ENCODE data around the gene CIPC. TPM values are rescaled to one million over a fixed set of nuclear protein-coding genes. Genes with fewer than 3 reads are reported as not detected.

The CIPC gene
- total RNA-seq, 2 experiments from 2014 or later: 10.8 to 12.2 TPM

DNA sequence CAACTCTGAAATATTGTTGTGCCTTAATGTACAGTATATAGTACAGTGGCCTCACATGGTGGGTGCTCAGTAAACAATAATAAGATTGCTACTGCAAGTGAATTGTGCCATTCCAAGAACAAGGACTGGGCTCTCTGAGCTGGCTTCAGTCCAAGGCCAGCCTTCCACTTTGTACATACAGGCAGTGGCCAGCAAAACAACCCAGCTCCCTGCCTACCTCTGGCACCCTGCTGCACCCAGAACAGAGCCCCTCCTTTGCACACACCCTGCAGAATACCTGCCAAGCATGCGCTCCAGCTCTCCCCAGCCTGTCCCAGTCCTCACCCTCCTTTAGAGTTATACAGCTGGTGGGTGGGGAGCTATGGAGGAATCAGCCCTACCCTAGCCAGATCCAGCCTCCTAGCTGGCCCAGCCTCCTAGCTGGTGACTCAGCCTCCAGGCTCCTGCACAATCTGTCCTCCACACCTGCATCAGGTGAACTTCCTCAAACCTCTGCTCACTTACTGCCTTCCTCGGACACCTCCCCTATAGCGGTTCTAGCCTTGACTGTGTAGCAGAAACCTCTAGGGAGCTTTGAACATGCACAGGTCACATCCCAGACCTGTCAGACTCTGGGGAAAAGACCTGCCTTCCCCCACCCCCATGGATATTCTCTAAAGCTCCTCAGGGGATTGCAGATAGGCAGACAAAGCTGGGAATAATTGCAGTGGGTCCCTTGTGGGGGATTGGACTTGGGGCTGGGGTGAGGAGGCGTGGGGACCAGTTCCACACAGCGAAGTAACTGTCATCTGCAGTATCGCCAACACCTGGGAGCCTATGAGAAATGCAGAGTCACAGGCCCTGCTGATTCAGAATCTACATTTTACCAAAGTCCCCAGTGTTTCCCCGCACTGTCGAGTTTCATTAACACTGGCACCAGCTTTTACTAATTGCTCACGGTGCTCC, 25.6 kb downstream of the CIPC start:
- H3K4me3 Mint-ChIP-seq: peak overlapping the region; percentile 62
- H3K4me1 Mint-ChIP-seq: peaks cover 16% of the 10 kb centered on the region
- peaks cover 36% of the 10 kb centered on the region for H3K27me3 Mint-ChIP-seq
- DNase-seq: no peak
- peaks cover 8% of the 10 kb centered on the region for H3K36me3 Mint-ChIP-seq
- H3K9me3 Mint-ChIP-seq: no peaks in the 10 kb centered on the region
- no peak overlapping the region for H3K27ac Mint-ChIP-seq

DNA sequence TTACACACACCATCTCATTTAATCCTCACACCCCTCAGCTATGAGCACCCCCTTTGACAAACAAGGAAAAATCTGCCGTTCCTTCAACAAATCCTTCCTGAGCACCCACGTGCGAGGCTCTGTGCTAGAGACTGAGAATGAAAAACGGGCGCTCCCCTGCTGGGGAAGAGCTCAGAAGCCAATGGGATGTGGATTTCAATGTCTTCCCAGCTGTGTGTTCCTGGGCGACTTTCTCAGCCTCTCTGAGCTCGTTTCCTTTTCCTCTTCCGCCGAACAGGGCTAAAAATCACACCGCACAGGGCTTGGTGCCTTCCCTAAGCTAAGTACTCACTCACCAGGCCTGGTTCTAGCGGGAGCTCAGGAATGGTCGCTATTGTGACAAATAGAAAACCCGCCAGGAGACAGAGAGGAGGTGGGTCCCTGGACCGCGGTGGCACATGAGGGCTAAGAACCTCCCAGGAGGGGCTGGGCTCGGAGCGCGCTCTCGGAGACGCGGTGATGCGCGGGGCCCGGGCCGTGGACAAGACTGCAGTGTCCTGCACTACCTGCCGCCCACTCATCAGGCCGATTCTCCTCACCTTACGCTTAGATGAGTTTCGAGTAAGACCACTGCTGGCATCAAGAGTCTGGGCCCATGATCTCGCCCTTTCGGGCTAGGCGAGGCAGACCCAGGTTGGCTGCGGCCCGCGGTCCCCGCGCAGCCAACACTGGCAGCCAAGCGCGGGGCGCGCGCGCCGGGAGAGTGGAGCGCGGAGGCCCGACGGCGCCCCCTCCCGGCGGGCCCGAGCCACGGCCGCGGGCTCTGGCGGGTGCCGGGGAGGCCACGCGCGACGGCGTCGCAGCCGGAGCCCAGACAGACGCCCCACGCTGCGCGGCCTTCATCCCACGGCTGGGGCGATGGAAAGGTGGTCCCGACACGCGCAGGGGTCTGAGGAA, 26.6 kb downstream of the CIPC start:
- Mint-ChIP-seq H3K9me3 (no peaks in the 10 kb centered on the region), H3K4me3 (peak overlapping the region; percentile 62), H3K27ac (no peak overlapping the region), H3K4me1 (peaks cover 16% of the 10 kb centered on the region), H3K27me3 (peaks cover 40% of the 10 kb centered on the region), H3K36me3 (peaks cover 8% of the 10 kb centered on the region)
- peak; percentile 70 for DNase-seq

DNA sequence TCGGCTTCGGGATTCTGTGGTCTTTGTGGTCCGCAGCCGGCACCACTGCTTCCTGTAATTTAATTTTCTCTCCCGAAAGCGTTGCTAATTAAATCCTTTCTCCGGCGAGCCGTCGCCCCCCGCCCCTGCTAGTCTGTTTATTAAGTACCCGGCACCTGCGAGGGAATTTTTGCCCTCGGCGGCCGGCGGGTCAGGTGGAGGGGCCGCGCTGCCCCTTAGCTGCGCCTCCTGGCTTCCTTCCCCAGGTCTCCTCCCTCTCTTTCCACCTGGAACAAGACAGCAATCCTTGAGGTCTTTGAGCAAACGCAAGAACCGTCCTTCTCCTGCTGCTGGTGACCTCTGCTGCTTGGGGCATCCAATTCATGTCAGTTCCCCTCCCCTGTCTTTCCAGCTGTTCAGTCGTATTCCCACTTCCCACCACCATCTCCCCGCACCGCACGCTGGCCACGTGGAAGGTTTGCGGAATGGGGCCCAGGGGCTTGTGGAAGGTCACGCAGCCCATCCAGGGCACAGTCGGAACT, 27.3 kb downstream of the CIPC start:
- Mint-ChIP-seq H3K9me3 (no peaks in the 10 kb centered on the region), H3K27me3 (peaks cover 40% of the 10 kb centered on the region), H3K4me3 (peak overlapping the region; percentile 50), H3K27ac (no peak overlapping the region), H3K4me1 (peaks cover 16% of the 10 kb centered on the region), H3K36me3 (peaks cover 8% of the 10 kb centered on the region)
- no peak for DNase-seq

DNA sequence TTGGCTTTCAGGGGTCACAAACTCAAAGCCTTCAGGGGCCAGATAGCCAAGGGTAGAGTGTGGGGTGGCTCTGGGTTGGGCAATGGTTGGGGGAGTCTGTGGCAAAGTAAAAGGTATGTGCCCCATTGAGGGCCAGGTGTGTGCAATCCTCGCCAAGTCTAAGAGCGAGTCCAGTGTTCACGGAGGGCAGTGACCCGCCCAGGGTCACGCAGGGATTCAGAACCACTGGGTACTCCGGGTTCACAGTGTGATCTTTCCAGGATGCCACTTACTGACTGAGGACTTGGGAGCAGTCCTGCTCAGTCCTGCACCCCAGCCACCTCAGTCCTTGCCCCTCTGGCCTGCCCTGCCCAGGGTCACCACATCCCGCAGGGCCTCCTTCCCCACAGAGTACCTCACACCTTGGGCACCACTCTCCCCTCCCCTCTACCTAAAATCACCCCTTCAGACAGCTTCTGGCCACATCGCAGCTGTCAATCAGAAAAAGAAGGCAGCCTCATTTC, 27.8 kb downstream of the CIPC start:
- no peak for DNase-seq
- peaks cover 3% of the 10 kb centered on the region for H3K36me3 Mint-ChIP-seq
- H3K27me3 Mint-ChIP-seq: peaks cover 40% of the 10 kb centered on the region
- no peak overlapping the region for H3K4me3 Mint-ChIP-seq
- H3K4me1 Mint-ChIP-seq: peaks cover 12% of the 10 kb centered on the region
- H3K27ac Mint-ChIP-seq: no peak overlapping the region
- H3K9me3 Mint-ChIP-seq: no peaks in the 10 kb centered on the region

DNA sequence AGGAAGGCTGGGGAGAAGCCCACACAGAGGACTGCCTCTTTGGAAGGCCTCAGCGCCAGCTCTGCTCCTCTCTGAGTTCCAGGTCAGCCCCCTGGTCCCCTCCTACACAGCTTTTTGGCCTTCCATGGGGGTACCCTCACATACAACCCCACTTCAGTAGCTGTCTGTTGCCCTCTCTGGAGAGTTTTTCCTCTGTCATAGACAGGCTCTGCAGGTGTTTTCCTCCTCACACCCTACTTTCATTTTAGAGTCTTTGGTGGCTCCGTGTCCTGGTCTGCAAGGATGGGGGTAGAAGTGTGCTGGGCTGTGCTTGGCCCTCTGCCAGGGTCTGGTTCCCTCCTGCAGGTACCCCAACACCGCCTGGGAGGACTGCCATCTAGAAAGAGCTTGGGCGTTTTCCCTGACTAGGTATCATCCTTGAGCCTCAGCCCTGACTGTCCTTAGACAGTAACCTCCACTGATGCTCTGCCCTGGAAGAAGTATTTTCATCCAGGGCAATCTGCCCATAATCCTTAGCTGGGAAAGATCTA, 28.5 kb downstream of the CIPC start:
- peaks cover 40% of the 10 kb centered on the region for H3K27me3 Mint-ChIP-seq
- no peak overlapping the region for H3K27ac Mint-ChIP-seq
- H3K9me3 Mint-ChIP-seq: no peaks in the 10 kb centered on the region
- H3K4me1 Mint-ChIP-seq: peaks cover 5% of the 10 kb centered on the region
- no peak for DNase-seq
- H3K36me3 Mint-ChIP-seq: peaks cover 1% of the 10 kb centered on the region
- no peak overlapping the region for H3K4me3 Mint-ChIP-seq

DNA sequence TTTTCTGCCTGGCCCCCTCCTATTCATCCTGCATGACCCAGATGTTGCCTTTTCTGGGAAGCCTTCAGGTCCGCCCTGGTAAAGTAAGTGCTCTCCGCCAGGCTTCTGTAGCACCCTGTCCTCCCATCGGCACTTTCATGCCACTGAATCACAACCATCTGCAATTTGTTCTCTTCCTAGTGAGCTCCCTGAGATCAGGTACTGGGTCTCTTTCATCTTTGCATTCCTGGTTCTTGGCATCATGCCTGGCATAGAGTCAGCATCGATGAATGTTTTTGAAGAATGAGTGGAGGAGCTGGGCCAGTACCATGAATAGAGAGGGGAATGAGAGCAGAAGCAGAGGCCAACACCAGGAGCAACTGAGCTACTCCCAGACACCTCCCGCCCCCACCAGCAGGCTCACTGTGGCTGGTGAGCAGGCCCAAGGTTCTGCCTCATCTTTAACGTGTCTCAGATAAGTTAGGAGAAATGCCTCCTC, 30.4 kb downstream of the CIPC start:
- Mint-ChIP-seq H3K27me3 (peaks cover 56% of the 10 kb centered on the region), H3K4me3 (no peak overlapping the region), H3K27ac (no peak overlapping the region), H3K36me3 (no peaks in the 10 kb centered on the region), H3K9me3 (no peaks in the 10 kb centered on the region), H3K4me1 (peaks cover 2% of the 10 kb centered on the region)
- no peak for DNase-seq

DNA sequence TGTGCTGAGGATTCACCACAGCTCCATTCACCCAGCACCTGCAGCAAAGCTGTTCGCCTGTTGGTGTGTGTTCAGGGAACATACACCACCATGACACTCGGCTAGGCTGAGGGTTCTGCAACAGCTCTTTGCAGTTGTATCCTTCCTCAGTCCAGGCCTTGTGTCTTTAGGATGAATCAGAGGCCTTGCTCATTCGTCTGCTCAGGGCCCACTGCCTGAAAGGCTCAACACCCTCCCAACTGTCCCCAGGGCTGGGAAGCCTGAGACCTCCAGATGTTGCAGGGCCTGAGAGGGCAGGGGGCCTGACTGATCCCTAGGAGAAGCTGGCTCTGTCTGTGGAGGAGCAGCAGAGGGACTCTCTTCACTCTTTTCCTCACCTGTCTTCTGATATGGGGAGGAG, 32.3 kb downstream of the CIPC start:
- H3K4me1 Mint-ChIP-seq: peaks cover 2% of the 10 kb centered on the region
- H3K4me3 Mint-ChIP-seq: no peak overlapping the region
- H3K36me3 Mint-ChIP-seq: no peaks in the 10 kb centered on the region
- no peak for DNase-seq
- no peak overlapping the region for H3K27ac Mint-ChIP-seq
- no peaks in the 10 kb centered on the region for H3K9me3 Mint-ChIP-seq
- peaks cover 60% of the 10 kb centered on the region for H3K27me3 Mint-ChIP-seq

DNA sequence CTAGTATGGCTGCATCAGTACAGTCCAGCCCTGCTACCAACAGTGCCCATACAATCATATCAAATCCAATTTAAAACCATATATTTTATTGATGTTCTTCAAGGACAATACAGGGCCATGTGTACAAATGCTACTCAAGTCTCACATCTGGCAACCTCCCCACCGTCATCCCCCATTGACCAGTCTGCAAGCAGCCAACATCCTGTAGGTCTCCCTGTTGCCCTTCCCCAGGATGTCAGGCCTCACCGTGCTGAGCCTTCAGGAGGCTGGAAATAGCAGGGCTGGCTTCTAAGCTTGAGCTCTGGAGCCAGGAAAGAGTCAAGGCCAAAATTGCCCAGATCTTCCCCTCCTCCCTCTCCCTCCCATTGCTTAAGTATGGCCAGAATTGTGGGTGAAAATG, 33.1 kb downstream of the CIPC start:
- Mint-ChIP-seq H3K27ac (no peak overlapping the region), H3K4me1 (no peaks in the 10 kb centered on the region), H3K36me3 (no peaks in the 10 kb centered on the region), H3K27me3 (peaks cover 55% of the 10 kb centered on the region), H3K4me3 (no peak overlapping the region), H3K9me3 (no peaks in the 10 kb centered on the region)
- DNase-seq: no peak

DNA sequence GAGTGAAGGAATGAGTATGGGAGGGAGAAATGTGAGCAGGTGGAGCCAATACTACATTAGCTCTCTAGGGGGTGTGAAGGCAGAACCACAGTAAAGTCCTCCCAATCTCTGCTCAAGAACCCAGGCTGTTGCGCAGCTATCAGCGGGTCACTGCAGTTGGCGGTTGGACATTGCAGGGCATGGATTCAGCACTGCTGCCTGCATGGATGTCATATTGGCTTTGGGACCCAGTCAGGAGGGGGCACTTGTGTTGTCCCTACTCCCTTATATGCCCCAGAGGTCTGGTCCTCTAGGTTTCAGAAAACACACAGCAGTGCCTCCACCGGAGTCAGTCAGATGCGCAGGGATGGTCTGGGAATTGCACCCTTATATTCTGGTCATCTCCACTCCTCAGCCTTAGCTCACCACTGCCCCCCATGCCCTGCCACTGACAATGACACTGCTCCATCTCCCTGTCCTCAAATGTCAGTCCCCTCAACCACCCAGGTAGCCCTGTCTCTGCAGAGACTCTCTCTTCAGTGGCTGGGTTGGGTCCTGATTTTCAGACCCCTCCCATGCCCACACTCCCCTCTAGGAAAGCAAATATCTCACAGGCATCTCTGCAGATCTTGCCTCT, 33.9 kb downstream of the CIPC start:
- H3K4me1 Mint-ChIP-seq: no peaks in the 10 kb centered on the region
- DNase-seq: no peak
- H3K9me3 Mint-ChIP-seq: no peaks in the 10 kb centered on the region
- H3K36me3 Mint-ChIP-seq: no peaks in the 10 kb centered on the region
- peaks cover 55% of the 10 kb centered on the region for H3K27me3 Mint-ChIP-seq
- H3K4me3 Mint-ChIP-seq: no peak overlapping the region
- no peak overlapping the region for H3K27ac Mint-ChIP-seq

DNA sequence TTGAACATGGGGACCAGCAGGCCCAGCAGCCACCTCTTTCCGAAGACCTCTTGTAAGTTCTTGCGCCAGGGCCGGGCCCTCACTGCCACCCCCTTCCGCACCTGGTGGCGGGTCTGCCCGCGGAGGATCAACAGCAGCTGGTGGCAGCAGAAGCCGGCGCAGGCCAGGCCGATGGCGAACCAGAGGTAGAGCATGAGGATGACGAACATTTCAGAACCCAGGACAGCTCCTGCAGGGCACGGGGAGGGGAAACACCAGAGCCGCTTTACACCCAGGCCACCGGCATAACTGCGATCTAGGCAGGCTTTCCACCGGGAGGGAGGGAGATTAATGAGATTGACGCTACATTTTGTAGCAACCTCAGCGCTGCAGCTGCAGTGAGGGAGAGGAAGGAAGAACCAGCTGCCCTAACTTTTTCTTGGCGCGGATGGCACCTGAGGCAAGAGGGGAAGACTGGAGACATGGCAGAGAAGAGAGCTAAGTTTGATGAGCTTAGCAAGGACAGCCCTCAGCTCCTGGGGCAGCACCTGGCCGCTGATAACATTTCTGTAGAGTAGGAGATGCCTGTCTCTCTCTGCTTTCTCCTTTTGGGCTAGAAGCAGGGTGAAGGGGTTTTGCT, 35.8 kb downstream of the CIPC start:
- Mint-ChIP-seq H3K36me3 (no peaks in the 10 kb centered on the region), H3K27me3 (peaks cover 68% of the 10 kb centered on the region), H3K9me3 (no peaks in the 10 kb centered on the region), H3K4me1 (no peaks in the 10 kb centered on the region), H3K27ac (no peak overlapping the region), H3K4me3 (no peak overlapping the region)
- DNase-seq: peak; percentile 64

DNA sequence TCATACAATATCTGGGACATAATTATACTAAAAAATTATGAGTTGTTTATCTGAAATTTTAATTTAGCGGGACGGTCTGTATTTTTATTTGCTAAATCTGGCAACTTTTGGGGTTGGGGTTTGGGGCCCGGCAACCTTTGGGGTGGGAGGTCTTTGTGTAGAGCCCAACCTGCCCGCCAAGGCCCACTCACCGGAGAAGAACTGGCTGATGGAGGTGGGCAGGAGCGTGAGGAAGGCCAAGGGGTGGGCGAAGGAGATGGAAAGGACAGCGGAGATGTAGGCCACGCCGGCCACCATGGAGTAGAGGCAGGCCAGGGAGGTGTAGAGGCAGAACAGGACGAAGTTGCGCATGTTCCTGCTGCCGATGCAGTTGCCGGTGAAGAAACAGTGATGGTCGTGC, 41.0 kb downstream of the CIPC start:
- no peaks in the 10 kb centered on the region for H3K36me3 Mint-ChIP-seq
- H3K4me3 Mint-ChIP-seq: no peak overlapping the region
- H3K9me3 Mint-ChIP-seq: no peaks in the 10 kb centered on the region
- peaks cover 85% of the 10 kb centered on the region for H3K27me3 Mint-ChIP-seq
- no peak for DNase-seq
- H3K4me1 Mint-ChIP-seq: peaks cover 8% of the 10 kb centered on the region
- no peak overlapping the region for H3K27ac Mint-ChIP-seq

DNA sequence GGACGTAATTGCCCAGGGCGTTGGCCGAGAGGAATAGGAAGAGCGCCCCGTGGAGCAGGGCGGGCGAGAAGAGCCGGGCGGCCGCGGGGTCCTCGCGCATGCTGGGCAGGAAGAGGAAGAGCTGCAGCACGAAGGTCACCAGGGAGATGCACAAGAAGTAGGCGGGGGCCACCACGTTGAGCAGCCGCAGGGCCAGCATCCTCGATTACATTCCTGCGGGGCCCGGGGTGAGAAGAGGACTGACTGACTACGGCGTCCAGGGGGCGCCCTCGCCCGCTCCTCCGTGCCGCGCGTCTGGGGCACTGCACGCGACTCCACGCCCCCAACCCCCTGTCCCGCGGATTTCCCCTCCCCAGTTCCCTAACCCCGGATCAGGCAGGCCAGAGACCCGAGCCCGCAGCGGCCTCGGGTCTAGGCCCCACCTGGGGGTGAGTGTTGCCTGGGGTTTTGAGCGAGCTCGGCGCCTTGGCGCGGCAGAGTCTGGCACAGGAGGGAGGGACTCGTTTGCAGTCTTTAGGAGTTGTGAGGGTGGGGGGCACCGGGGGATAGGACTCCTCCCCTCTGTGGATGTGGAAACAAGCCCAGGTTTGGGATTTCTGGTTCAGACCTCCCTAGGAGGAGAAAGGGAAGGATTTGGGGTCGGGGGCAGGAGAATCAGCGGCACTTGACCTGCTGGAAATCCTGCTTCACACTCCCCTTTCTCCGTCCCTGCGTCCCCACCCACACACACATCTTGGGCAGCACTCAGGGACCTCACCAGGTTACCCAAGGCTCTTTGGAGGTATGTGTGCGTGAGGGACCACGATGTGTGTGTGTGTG, 41.7 kb downstream of the CIPC start:
- no peak overlapping the region for H3K27ac Mint-ChIP-seq
- no peaks in the 10 kb centered on the region for H3K36me3 Mint-ChIP-seq
- H3K4me1 Mint-ChIP-seq: peaks cover 8% of the 10 kb centered on the region
- DNase-seq: peak; percentile 61
- H3K4me3 Mint-ChIP-seq: peak overlapping the region; percentile 15
- H3K9me3 Mint-ChIP-seq: no peaks in the 10 kb centered on the region
- peaks cover 85% of the 10 kb centered on the region for H3K27me3 Mint-ChIP-seq

Data from activated naive CD8-positive, alpha-beta T cell treated with anti-CD3 and anti-CD28 coated beads for 36 hours (primary cell).